PC-3 (cell line): ENCODE measurements around the gene MMP1.

ENCODE experiments used
- CTCF ChIP-seq: fragments of 300-600 bp; sonication (generic); conservative IDR thresholded peaks from 2 replicates; pipeline ENCODE4 v1.5.1; 2017; ENCODE audit warnings: antibody characterized with exemption, low read depth, mild to moderate bottlenecking, low read length
- EZH2 ChIP-seq: fragments of 300-600 bp; sonication (generic); IDR thresholded peaks from one replicate; pipeline ENCODE4 v1.6.1; 2017; ENCODE audit warnings: antibody characterized with exemption, mild to moderate bottlenecking, low read length; ENCODE audit not compliant: unreplicated experiment
- EZH2phosphoT487 ChIP-seq: fragments of 300-600 bp; sonication (generic); IDR thresholded peaks from 2 replicates; pipeline ENCODE4 v1.6.1; 2018; ENCODE audit warnings: mild to moderate bottlenecking, antibody characterized with exemption, low read length, borderline replicate concordance

DNA sequence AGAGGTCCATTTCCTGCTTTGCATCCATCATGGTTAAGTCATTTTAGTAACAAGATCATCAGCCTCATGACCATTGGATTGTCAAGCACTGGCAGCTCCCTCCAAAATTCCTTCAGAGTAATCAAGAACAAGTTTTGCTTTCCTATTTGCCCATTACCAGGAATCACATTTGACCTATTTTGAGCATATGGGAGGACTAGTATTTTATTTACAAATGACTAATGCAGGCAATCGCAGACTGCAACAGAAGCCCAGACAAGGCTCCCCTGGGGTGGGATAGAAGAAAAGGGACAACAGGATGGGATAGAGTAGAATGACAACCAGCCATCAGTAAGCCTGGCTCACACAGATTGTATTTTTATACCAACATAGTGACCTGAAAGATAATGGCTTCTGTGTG lies 26.6 kb downstream of the MMP1 start:
- TF ChIP-seq EZH2phosphoT487 (no peak), CTCF (no peak), EZH2 (no peak)
